ENCODE results near the gene IFITM2. TPM values are rescaled to one million over a fixed set of nuclear protein-coding genes. Genes with fewer than 3 reads are reported as not detected.

IFITM2 gene
- total RNA-seq, 3 donors from 2014 or later: 81.4 to 404 (median 129) TPM

DNA sequence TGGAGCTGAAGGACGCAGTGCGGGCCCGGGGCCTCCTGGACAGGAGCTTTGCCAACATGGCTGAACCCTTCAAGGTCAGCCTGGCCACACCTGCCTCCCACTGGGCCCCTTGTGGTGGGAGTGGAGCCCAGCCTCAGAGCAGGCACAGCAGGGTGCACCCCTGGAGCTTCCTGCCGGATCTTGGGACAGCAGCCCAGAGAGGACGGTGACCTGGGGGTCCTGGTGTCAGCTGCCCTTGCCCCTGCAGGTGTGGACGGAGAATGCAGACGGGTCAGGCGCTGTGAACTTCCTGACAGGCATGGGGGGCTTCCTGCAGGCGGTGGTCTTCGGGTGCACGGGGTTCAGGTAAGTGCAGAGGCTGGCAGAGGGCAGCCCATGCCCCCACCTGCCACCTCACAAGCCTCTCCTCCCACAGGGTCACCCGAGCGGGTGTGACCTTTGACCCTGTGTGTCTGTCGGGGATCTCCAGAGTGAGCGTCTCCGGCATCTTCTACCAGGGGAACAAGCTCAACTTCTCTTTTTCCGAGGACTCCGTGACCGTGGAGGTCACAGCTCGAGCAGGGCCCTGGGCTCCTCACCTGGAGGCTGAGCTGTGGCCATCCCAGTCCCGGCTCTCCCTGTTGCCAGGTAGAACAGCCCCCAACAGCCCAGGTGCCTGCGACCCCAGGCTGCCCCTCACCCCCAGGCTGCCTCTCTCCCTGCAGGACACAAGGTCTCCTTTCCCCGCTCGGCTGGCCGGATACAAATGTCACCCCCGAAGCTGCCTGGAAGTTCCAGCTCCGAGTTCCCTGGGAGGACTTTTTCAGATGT, 13.6 kb upstream of the IFITM2 start:
- Histone ChIP-seq H3K4me3 (no peak overlapping the region), H3K36me3 (no peaks in the 10 kb centered on the region), H3K4me1 (no peaks in the 10 kb centered on the region), H3K27ac (no peak overlapping the region), H3K27me3 (peaks cover 0 to 8% of the 10 kb centered on the region in 2 donors), H3K9me3 (no peaks in the 10 kb centered on the region)
- no peak for DNase-seq (ENCODE audit: low spot score in 2 of 2)
- intact Hi-C loops (cut with DNase I; ENCODE audit: low total_unique reads): loop anchor here (2.0 kb wide), 1 partner anchor 77 kb away; no protein-coding TSS in a partner anchor
- TF ChIP-seq POLR2AphosphoS5 (IDR thresholded peaks at IDR 0.05): no peak
- no peak for TF ChIP-seq CTCF (IDR thresholded peaks at IDR 0.05)
- TF ChIP-seq POLR2A (IDR thresholded peaks at IDR 0.05): no peak

GRCh38 chr11:294780-295179, 12.8 kb upstream of the IFITM2 start:
- H3K4me3 ChIP-seq: no peak overlapping the region
- no peaks in the 10 kb centered on the region for H3K36me3 ChIP-seq
- no peak overlapping the region for H3K27ac ChIP-seq
- intact Hi-C loops (cut with DNase I; ENCODE audit: low total_unique reads): loop anchor here (2.0 to 5.0 kb wide), 2 partner anchors 68 to 78 kb away; no protein-coding TSS in a partner anchor
- TF ChIP-seq CTCF (IDR thresholded peaks at IDR 0.05): no peak
- no peak for TF ChIP-seq POLR2A (IDR thresholded peaks at IDR 0.05)
- no peak for TF ChIP-seq POLR2AphosphoS5 (IDR thresholded peaks at IDR 0.05)
- H3K4me1 ChIP-seq: no peaks in the 10 kb centered on the region
- H3K27me3 ChIP-seq: peaks cover 0 to 14% of the 10 kb centered on the region in 2 donors
- DNase-seq (ENCODE audit: low spot score in 2 of 2): no peak
- no peaks in the 10 kb centered on the region for H3K9me3 ChIP-seq

- Histone ChIP-seq H3K4me3 (no peak overlapping the region), H3K27me3 (peaks cover 0 to 18% of the 10 kb centered on the region in 2 donors), H3K27ac (no peak overlapping the region), H3K36me3 (no peaks in the 10 kb centered on the region), H3K9me3 (no peaks in the 10 kb centered on the region), H3K4me1 (no peaks in the 10 kb centered on the region)
- DNase-seq (ENCODE audit: low spot score in 2 of 2): no peak
- TF ChIP-seq POLR2AphosphoS5 (IDR thresholded peaks at IDR 0.05): no peak
- no peak for TF ChIP-seq POLR2A (IDR thresholded peaks at IDR 0.05)
- no peak for TF ChIP-seq CTCF (IDR thresholded peaks at IDR 0.05)
- intact Hi-C loops (cut with DNase I; ENCODE audit: low total_unique reads): loop anchor here (2.0 to 5.0 kb wide), 2 partner anchors 67 to 79 kb away; no protein-coding TSS in a partner anchor
Observed at GRCh38 chr11:295351-296170, 12.1 kb upstream of the IFITM2 start.

DNA sequence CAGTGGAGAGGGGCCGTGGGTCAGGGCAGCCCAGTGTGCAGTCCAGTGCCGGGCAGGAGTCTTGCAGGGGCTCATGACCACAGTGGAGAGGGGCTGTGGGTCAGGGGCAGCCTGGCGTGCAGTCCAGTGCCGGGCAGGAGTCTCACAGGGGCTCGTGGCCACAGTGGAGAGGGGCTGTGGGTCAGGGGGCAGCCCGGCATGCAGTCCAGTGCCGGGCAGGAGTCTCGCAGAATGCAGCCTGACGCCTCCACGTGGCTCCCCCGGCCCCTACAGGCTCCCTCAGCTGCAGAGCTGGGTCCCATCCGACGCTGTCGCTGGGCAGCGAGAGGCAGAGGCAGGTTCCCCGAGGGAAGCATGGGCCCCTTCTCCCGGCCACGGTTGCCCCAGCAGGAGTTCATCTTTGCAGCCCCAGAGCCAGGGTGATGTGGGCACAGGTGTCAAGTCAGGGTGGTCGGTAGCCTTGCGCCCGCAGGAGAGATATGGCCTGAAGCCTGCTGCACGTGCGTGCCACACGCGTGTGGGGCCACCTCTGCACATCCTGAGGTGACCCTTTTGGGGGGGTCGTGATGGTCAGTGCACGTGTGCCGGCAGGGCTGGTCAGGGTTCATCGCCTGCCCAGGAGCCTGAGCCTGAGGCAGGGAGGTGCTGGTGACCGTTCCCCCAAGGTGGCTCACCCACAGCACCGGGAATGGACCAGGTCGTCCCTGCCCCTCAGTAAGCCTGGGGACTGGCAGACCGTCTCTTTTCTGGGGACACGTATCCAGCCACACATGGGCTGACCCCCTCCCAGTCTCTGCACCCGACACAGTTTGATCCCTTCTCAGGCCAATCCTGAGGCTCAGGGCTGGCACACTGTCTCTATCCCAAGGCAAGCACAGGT, 11.2 kb upstream of the IFITM2 start:
- no peak for TF ChIP-seq POLR2AphosphoS5 (IDR thresholded peaks at IDR 0.05)
- TF ChIP-seq POLR2A (IDR thresholded peaks at IDR 0.05): no peak
- TF ChIP-seq CTCF (IDR thresholded peaks at IDR 0.05): no peak
- Histone ChIP-seq H3K27ac (no peak overlapping the region), H3K4me1 (no peaks in the 10 kb centered on the region), H3K27me3 (peaks cover 0 to 18% of the 10 kb centered on the region in 2 donors), H3K9me3 (no peaks in the 10 kb centered on the region), H3K36me3 (no peaks in the 10 kb centered on the region), H3K4me3 (no peak overlapping the region)
- no peak for DNase-seq (ENCODE audit: low spot score in 2 of 2)
- intact Hi-C loops (cut with DNase I; ENCODE audit: low total_unique reads): loop anchor here (5.0 kb wide), 1 partner anchor 66 kb away; no protein-coding TSS in a partner anchor
